K562 (cell line): ENCODE measurements around the gene CS. TPM values are rescaled to one million over a fixed set of nuclear protein-coding genes. Genes with fewer than 3 reads are reported as not detected.

Experiments used
- BRD4 ChIP-seq: fragments of 200-600 bp; sonication (generic); IDR thresholded peaks from 2 replicates; pipeline ENCODE4 v1.6.1; 2017; ENCODE audit warnings: inconsistent platforms
- DACH1 ChIP-seq: fragments of 450-650 bp; IDR thresholded peaks from 2 replicates; pipeline ENCODE4 v1.6.1; 2018; ENCODE audit not compliant: partially characterized antibody
- DPF2 ChIP-seq: fragments of 450-650 bp; IDR thresholded peaks from 2 replicates; pipeline ENCODE4 v1.6.1; 2016
- HEY1 ChIP-seq: fragments of 250-450 bp; sonication (Bioruptor Pico); IDR thresholded peaks from 2 replicates; pipeline ENCODE4 v1.5.0; 2020; ENCODE audit warnings: mild to moderate bottlenecking, moderate library complexity, borderline replicate concordance
- MAFG ChIP-seq: fragments of 450-650 bp; conservative IDR thresholded peaks from 2 replicates; pipeline ENCODE4 v1.6.1; 2016; ENCODE audit warnings: missing genetic modification characterization, missing compliant biosample characterization
- PHF8 ChIP-seq: fragments of 200-600 bp; sonication (generic); IDR thresholded peaks from 2 replicates; pipeline ENCODE4 v1.6.1; 2012; ENCODE audit warnings: mixed run types, mild to moderate bottlenecking, inconsistent platforms, low read length, moderate library complexity, borderline replicate concordance
- PTRF ChIP-seq: fragments of 450-650 bp; IDR thresholded peaks from 2 replicates; pipeline ENCODE4 v1.6.1; 2016; ENCODE audit warnings: mild to moderate bottlenecking, missing genetic modification characterization, missing compliant biosample characterization
- RBM15 ChIP-seq: fragments of 200-400 bp; formaldehyde crosslinking; IDR thresholded peaks from 2 replicates; pipeline ENCODE4 v1.6.1; 2018; ENCODE audit warnings: mild to moderate bottlenecking, low read length, moderate library complexity; ENCODE audit not compliant: insufficient read depth
- STAT5A ChIP-seq: IDR thresholded peaks from 2 replicates; pipeline ENCODE4 v1.6.1; 2012; ENCODE audit warnings: low read length, inconsistent platforms, borderline replicate concordance
- XRCC3 ChIP-seq: fragments of 450-650 bp; IDR thresholded peaks from 2 replicates; pipeline ENCODE4 v1.6.1; 2017; ENCODE audit warnings: mild to moderate bottlenecking, moderate library complexity
- ZFP36 ChIP-seq: fragments of 150-350 bp; IDR thresholded peaks from 2 replicates; pipeline ENCODE4 v1.6.1; 2018; ENCODE audit warnings: low read length, low read depth; ENCODE audit not compliant: partially characterized antibody
- ZNF212 ChIP-seq: fragments of 450-650 bp; formaldehyde crosslinking; IDR thresholded peaks from 2 replicates; pipeline ENCODE4 v1.4.0; 2020; ENCODE audit warnings: mild to moderate bottlenecking
- ZNF263 ChIP-seq: sonication (generic); formaldehyde crosslinking; IDR thresholded peaks from 2 replicates; pipeline ENCODE4 v1.8.0; 2022; ENCODE audit warnings: mild to moderate bottlenecking, missing genetic modification reagents, borderline replicate concordance
- ZNF584 ChIP-seq: fragments of 200-800 bp; sonication (Bioruptor generic); IDR thresholded peaks from 2 replicates; pipeline ENCODE4 v1.6.1; 2016; ENCODE audit warnings: low read depth, mild to moderate bottlenecking, missing genetic modification characterization, missing compliant biosample characterization
- polyA plus RNA-seq, 8 experiments: library from polyadenylated mRNA; depleted of rRNA in 4 of 8; stranded (reverse) in 5 of 8; unstranded in 3 of 8; fragments of >200 nt; fragmentation: Nextera tagmentation in 2 of 8; fragmentation: Illumina TruSeq in 1 of 8; extraction: Ambion mirVana in 2 of 8; extraction: Trizol in 1 of 8; gene quantifications; 2 replicates each; pipeline versions ENCODE4 v1.2.1 to v1.2.3, GENCODE V29; 2011 to 2014; ENCODE audit warnings: inconsistent platforms in 1 of 8, missing spikeins in 1 of 8
- total RNA-seq, 7 experiments: library from RNA; depleted of rRNA in 6 of 7; stranded (reverse); fragments of >200 nt in 6 of 7; fragmentation: Illumina TruSeq in 2 of 7; extraction: Trizol in 2 of 7; gene quantifications; 2 replicates each; pipeline versions ENCODE4 v1.2.1 to v1.2.3, GENCODE V29; 2011 to 2021; ENCODE audit warnings: low replicate concordance in 1 of 7
- TF ChIP-seq, protein P1 (sequence below): fragments of 450-650 bp; formaldehyde crosslinking; IDR thresholded peaks from 2 replicates; pipeline ENCODE4 v1.4.0; 2020; ENCODE audit warnings: mild to moderate bottlenecking, moderate library complexity
- TF ChIP-seq, protein P2 (sequence below): fragments of 450-650 bp; IDR thresholded peaks from 2 replicates; pipeline ENCODE4 v1.6.1; 2016; ENCODE audit warnings: missing biosample characterization, missing genetic modification characterization
- TF ChIP-seq, protein P3 (sequence below): sonication (generic); formaldehyde crosslinking; IDR thresholded peaks from 2 replicates; pipeline ENCODE4 v1.9.0; 2022; ENCODE audit warnings: mild to moderate bottlenecking, missing genetic modification reagents
- TF ChIP-seq, protein P4 (sequence below): sonication (generic); formaldehyde crosslinking; IDR thresholded peaks from 2 replicates; pipeline ENCODE4 v1.8.1; 2023; ENCODE audit warnings: mild to moderate bottlenecking, missing genetic modification reagents
- TF ChIP-seq, protein P5 (sequence below): IDR thresholded peaks from 3 replicates; pipeline ENCODE4 v1.6.1; 2011; ENCODE audit warnings: borderline replicate concordance, mild to moderate bottlenecking; ENCODE audit not compliant: insufficient read length, insufficient read depth
- TF ChIP-seq, protein P6 (sequence below): conservative IDR thresholded peaks from 2 replicates; pipeline ENCODE4 v1.6.1; 2011; ENCODE audit warnings: low read depth, mild to moderate bottlenecking, low read length; ENCODE audit not compliant: control insufficient read depth

Gene CS
- total and polyA plus RNA-seq, 9 of the 15 experiments (the other 6 are each of a cell fraction or from before 2014, with no cell fraction given) = 99.9 to 390 (median 149) TPM

DNA sequence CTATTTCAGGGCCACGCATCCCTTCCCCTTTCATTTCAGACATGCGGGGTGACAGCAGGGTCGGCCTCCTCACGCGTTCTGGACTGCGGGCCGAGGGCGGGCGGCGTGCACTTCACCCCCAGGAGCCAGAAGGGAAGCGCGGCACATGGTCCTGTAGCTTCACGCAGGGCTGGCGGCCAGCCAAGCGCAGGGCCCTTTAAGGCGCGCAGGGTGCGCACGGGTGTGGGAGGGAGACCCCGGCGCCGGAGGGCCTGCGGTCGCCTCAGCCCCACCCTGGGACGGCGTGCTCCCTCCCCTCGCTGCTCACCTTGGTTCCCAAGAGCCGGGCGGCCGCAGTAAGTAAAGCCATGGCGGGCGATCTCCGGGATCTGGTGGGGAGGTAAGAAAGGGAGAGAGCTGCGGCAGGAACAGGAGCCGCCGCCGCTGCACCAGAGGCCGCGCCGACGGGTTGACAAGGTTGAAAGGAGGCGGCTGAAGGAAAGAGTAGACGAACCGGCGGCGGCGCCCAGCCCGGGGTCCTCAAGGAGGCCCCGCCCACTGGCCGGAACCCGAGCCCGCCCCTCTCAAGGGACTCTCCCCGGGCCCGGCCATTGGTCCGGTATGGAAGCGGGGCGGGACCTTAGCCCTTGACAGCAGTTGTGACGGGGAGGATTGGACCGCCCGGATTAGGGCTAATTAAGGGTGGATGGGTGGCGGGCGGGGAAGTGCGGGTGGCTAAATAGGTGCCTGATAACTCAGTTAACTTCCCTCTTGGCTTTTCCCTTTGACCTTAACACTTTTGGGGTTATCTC is at the start of gene CS (continued):
- TF ChIP-seq, protein P1, sequence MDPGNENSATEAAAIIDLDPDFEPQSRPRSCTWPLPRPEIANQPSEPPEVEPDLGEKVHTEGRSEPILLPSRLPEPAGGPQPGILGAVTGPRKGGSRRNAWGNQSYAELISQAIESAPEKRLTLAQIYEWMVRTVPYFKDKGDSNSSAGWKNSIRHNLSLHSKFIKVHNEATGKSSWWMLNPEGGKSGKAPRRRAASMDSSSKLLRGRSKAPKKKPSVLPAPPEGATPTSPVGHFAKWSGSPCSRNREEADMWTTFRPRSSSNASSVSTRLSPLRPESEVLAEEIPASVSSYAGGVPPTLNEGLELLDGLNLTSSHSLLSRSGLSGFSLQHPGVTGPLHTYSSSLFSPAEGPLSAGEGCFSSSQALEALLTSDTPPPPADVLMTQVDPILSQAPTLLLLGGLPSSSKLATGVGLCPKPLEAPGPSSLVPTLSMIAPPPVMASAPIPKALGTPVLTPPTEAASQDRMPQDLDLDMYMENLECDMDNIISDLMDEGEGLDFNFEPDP = no peak
- TF ChIP-seq, protein P2, sequence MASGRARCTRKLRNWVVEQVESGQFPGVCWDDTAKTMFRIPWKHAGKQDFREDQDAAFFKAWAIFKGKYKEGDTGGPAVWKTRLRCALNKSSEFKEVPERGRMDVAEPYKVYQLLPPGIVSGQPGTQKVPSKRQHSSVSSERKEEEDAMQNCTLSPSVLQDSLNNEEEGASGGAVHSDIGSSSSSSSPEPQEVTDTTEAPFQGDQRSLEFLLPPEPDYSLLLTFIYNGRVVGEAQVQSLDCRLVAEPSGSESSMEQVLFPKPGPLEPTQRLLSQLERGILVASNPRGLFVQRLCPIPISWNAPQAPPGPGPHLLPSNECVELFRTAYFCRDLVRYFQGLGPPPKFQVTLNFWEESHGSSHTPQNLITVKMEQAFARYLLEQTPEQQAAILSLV (tag) = no peak
- TF ChIP-seq ZNF212 (CRISPR knock-in tag) = no peak
- no peak for TF ChIP-seq STAT5A
- no peak for TF ChIP-seq XRCC3
- no peak for TF ChIP-seq MAFG
- TF ChIP-seq BRD4 = no peak
- TF ChIP-seq HEY1 (CRISPR knock-in tag) = no peak
- TF ChIP-seq ZNF584 (CRISPR knock-in tag) = no peak
- TF ChIP-seq, protein P3, sequence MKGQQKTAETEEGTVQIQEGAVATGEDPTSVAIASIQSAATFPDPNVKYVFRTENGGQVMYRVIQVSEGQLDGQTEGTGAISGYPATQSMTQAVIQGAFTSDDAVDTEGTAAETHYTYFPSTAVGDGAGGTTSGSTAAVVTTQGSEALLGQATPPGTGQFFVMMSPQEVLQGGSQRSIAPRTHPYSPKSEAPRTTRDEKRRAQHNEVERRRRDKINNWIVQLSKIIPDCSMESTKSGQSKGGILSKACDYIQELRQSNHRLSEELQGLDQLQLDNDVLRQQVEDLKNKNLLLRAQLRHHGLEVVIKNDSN (CRISPR knock-in tag) = peak; percentile 76
- TF ChIP-seq DPF2 = no peak; the same call in 1 of the 2 replicates
- TF ChIP-seq, protein P4, sequence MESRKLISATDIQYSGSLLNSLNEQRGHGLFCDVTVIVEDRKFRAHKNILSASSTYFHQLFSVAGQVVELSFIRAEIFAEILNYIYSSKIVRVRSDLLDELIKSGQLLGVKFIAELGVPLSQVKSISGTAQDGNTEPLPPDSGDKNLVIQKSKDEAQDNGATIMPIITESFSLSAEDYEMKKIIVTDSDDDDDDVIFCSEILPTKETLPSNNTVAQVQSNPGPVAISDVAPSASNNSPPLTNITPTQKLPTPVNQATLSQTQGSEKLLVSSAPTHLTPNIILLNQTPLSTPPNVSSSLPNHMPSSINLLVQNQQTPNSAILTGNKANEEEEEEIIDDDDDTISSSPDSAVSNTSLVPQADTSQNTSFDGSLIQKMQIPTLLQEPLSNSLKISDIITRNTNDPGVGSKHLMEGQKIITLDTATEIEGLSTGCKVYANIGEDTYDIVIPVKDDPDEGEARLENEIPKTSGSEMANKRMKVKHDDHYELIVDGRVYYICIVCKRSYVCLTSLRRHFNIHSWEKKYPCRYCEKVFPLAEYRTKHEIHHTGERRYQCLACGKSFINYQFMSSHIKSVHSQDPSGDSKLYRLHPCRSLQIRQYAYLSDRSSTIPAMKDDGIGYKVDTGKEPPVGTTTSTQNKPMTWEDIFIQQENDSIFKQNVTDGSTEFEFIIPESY (CRISPR knock-in tag) = peak; percentile 62
- TF ChIP-seq ZFP36 = no peak
- TF ChIP-seq DACH1 = no peak
- no peak for TF ChIP-seq RBM15
- no peak for TF ChIP-seq PTRF (tag)
- 0 out of 2 replicates have a peak, but pooled peaks have one; percentile 14 for TF ChIP-seq ZNF263 (CRISPR knock-in tag)
- TF ChIP-seq, protein P5, sequence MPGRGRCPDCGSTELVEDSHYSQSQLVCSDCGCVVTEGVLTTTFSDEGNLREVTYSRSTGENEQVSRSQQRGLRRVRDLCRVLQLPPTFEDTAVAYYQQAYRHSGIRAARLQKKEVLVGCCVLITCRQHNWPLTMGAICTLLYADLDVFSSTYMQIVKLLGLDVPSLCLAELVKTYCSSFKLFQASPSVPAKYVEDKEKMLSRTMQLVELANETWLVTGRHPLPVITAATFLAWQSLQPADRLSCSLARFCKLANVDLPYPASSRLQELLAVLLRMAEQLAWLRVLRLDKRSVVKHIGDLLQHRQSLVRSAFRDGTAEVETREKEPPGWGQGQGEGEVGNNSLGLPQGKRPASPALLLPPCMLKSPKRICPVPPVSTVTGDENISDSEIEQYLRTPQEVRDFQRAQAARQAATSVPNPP = no peak
- peak; percentile 81; the same call in 1 of the 2 replicates for TF ChIP-seq PHF8
- TF ChIP-seq, protein P6, sequence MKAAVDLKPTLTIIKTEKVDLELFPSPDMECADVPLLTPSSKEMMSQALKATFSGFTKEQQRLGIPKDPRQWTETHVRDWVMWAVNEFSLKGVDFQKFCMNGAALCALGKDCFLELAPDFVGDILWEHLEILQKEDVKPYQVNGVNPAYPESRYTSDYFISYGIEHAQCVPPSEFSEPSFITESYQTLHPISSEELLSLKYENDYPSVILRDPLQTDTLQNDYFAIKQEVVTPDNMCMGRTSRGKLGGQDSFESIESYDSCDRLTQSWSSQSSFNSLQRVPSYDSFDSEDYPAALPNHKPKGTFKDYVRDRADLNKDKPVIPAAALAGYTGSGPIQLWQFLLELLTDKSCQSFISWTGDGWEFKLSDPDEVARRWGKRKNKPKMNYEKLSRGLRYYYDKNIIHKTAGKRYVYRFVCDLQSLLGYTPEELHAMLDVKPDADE = peak; percentile 86
